Endothelial cell of umbilical vein (primary cell): Measurements from ENCODE around the gene ZIC4.

Experiments
- CTCF ChIP-seq, 2 donors: IDR thresholded peaks; 1 replicate in 1 of 2; 2 replicates in 1 of 2; pipeline ENCODE4 v1.5.1; 2011; ENCODE audit warnings: low read length in 2 of 2, mild to moderate bottlenecking in 2 of 2, moderate library complexity in 2 of 2, control low read depth in 1 of 2, inconsistent platforms in 1 of 2, low read depth in 1 of 2; ENCODE audit not compliant: insufficient read depth in 1 of 2; ENCODE audit errors: extremely low read depth in 1 of 2
- EZH2 ChIP-seq: IDR thresholded peaks from 2 replicates; pipeline ENCODE4 v1.6.1; 2012; ENCODE audit warnings: borderline replicate concordance, low read depth, mild to moderate bottlenecking, moderate library complexity, low read length, inconsistent platforms; ENCODE audit not compliant: severe bottlenecking
- JUN ChIP-seq: IDR thresholded peaks from 2 replicates; pipeline ENCODE4 v1.6.1; 2011; ENCODE audit warnings: borderline replicate concordance, low read depth; ENCODE audit not compliant: insufficient read length, insufficient read depth
- MAX ChIP-seq: IDR thresholded peaks from 2 replicates; pipeline ENCODE4 v1.6.1; 2011; ENCODE audit not compliant: insufficient read depth, insufficient read length
- POLR2A ChIP-seq: IDR thresholded peaks from 2 replicates; pipeline ENCODE4 v1.6.1; 2012; ENCODE audit warnings: low read depth, mild to moderate bottlenecking, control low read depth, low read length
- POLR2AphosphoS5 ChIP-seq: IDR thresholded peaks from 2 replicates; pipeline ENCODE4 v1.6.1; 2012; ENCODE audit warnings: low read depth, mild to moderate bottlenecking, control low read depth, low read length, moderate library complexity; ENCODE audit not compliant: insufficient read depth

- TF ChIP-seq POLR2A: no peak
- TF ChIP-seq CTCF (IDR thresholded peaks at IDR 0.05; ENCODE audit: extremely low read depth in 1 of 2, insufficient read depth in 1 of 2, low read depth in 1 of 2, low read length in 2 of 2): peak in 1 of 2 donors; percentile 24
- TF ChIP-seq EZH2: peak; percentile 84
- TF ChIP-seq POLR2AphosphoS5: no peak
- TF ChIP-seq MAX: no peak
- TF ChIP-seq JUN: no peak
These were observed 49.1 kb downstream of the ZIC4 start for GRCh38 chr3:147356909-147357900.
